Suprapubic skin (tissue), 3 donors: Measurements from ENCODE around the gene MFAP3L.

Experiments
- CTCF ChIP-seq, 2 donors: fragments of 200-600 bp in 1 of 2; fragments of 450-650 bp in 1 of 2; sonication (generic) in 1 of 2; IDR thresholded peaks; one replicate each; pipeline ENCODE4 v1.5.1; 2016 to 2019; ENCODE audit warnings: antibody characterized with exemption in 2 of 2, mild to moderate bottlenecking in 1 of 2, moderate library complexity in 1 of 2
- POLR2A ChIP-seq, 2 donors: fragments of 450-650 bp; IDR thresholded peaks; one replicate each; pipeline ENCODE4 v1.6.1; 2017; ENCODE audit warnings: antibody characterized with exemption in 2 of 2, mild to moderate bottlenecking in 2 of 2, moderate library complexity in 2 of 2

- TF ChIP-seq POLR2A (IDR thresholded peaks at IDR 0.05) (no peak), CTCF (IDR thresholded peaks at IDR 0.05) (no peak)
Measured at GRCh38 chr4:170037481-170037880, 11.3 kb upstream of the MFAP3L start.
